Measurements from ENCODE around the gene ADCY4.

ADCY4 gene

GRCh38 chr14:24366721-24367513 lies 32.0 kb upstream of the ADCY4 start:
- DNase-seq, result peak in 2 of 3 donors; percentile 34 to 48
- Histone ChIP-seq H3K4me1 (ENCODE audit: control extremely low read depth in 1 of 4, control insufficient read depth in 4 of 4, insufficient read depth in 4 of 4, low read length in 3 of 4) (peaks cover 0 to 33% (median 32%) of the 10 kb centered on the region in 4 experiments), H3K36me3 (ENCODE audit: control insufficient read depth in 4 of 4, insufficient read depth in 4 of 4, low read length in 3 of 4) (no peaks in the 10 kb centered on the region), H3K27me3 (replicated peaks in 2 of 5; ENCODE audit: control insufficient read depth in 4 of 5, insufficient read depth in 5 of 5, low read length in 4 of 5) (peaks cover 0 to 23% (median 6%) of the 10 kb centered on the region in 5 experiments), H3K9me3 (ENCODE audit: control extremely low read depth in 1 of 5, control insufficient read depth in 4 of 5, insufficient read depth in 2 of 5, low read depth in 1 of 5, low read length in 4 of 5) (no peaks in the 10 kb centered on the region), H3K27ac (ENCODE audit: insufficient read depth in 1 of 2, low read depth in 1 of 2, low read length in 2 of 2, poor library complexity in 1 of 2, severe bottlenecking in 2 of 2) (no peak overlapping the region), H3K4me3 (ENCODE audit: control insufficient read depth in 1 of 7, extremely low read depth in 1 of 7, insufficient read depth in 4 of 7, low read depth in 2 of 7, low read length in 6 of 7) (peak overlapping the region in 6 of 7 experiments; percentile 23 to 69 (median 46))
- ChIA-PET POLR2A (interaction anchor here (1.0 to 2.4 kb wide), 3 partner anchors 63 to 69 kb away, joined by 4 to 7 read pairs (median 6); partner anchors contain the start of genes CBLN3 and KHNYN), CTCF (interaction anchor here (0.7 to 2.3 kb wide), 17 partner anchors 10 to 70 kb away, joined by 3 to 81 read pairs (median 12); partner anchors contain the start of genes ADCY4, CBLN3, KHNYN and NYNRIN)
- 4% methylated on average over 18 of the region's 40 CpGs for WGBS (ENCODE audit: insufficient coverage)

DNA sequence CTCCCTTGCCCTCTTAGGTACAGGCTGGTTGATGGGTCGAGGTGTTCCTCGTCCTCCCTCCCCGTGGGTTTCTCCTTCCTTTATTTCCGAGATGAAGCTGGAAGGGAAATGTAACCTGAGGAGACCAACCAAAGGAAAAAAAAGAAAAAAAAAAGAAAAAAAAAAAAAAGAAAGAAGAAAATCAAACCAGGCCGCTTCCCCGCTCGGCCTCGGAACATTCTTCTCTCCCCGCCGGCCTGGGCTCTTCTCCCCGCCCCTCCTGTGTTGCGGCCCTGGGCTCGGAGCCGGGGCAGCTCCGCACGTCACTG lies 31.5 kb upstream of the ADCY4 start:
- ChIA-PET CTCF (interaction anchor here (0.7 to 2.3 kb wide), 22 partner anchors 10 to 124 kb away, joined by 3 to 81 read pairs (median 11); partner anchors contain the start of genes ADCY4, CBLN3, KHNYN and NYNRIN), POLR2A (interaction anchor here (1.0 to 2.4 kb wide), 3 partner anchors 64 to 70 kb away, joined by 4 to 7 read pairs (median 6); partner anchors contain the start of genes CBLN3 and KHNYN)
- Histone ChIP-seq H3K4me1 (ENCODE audit: control extremely low read depth in 1 of 4, control insufficient read depth in 4 of 4, insufficient read depth in 4 of 4, low read length in 3 of 4) (peaks cover 0 to 33% (median 32%) of the 10 kb centered on the region in 4 experiments), H3K27me3 (replicated peaks in 2 of 5; ENCODE audit: control insufficient read depth in 4 of 5, insufficient read depth in 5 of 5, low read length in 4 of 5) (peaks cover 0 to 23% (median 6%) of the 10 kb centered on the region in 5 experiments), H3K36me3 (ENCODE audit: control insufficient read depth in 4 of 4, insufficient read depth in 4 of 4, low read length in 3 of 4) (no peaks in the 10 kb centered on the region), H3K27ac (ENCODE audit: insufficient read depth in 1 of 2, low read depth in 1 of 2, low read length in 2 of 2, poor library complexity in 1 of 2, severe bottlenecking in 2 of 2) (no peak overlapping the region), H3K9me3 (ENCODE audit: control extremely low read depth in 1 of 5, control insufficient read depth in 4 of 5, insufficient read depth in 2 of 5, low read depth in 1 of 5, low read length in 4 of 5) (no peaks in the 10 kb centered on the region), H3K4me3 (ENCODE audit: control insufficient read depth in 1 of 7, extremely low read depth in 1 of 7, insufficient read depth in 4 of 7, low read depth in 2 of 7, low read length in 6 of 7) (peak overlapping the region in 4 of 7 experiments; percentile 23 to 69 (median 57))
- WGBS (ENCODE audit: insufficient coverage), result 0% methylated on average over 3 of the region's 16 CpGs
- DNase-seq, result no peak

- CTCF ChIA-PET, result interaction anchor here (0.7 to 2.3 kb wide), 33 partner anchors 10 to 150 kb away, joined by 3 to 81 read pairs (median 5); partner anchors contain the start of genes ADCY4, CBLN3, KHNYN and MDP1
- POLR2A ChIA-PET, result interaction anchor here (0.7 to 2.4 kb wide), 5 partner anchors 24 to 71 kb away, joined by 4 to 8 read pairs (median 6); partner anchors contain the start of genes CBLN3 and KHNYN
- Histone ChIP-seq H3K4me3 (ENCODE audit: control insufficient read depth in 1 of 7, extremely low read depth in 1 of 7, insufficient read depth in 4 of 7, low read depth in 2 of 7, low read length in 6 of 7) (peak overlapping the region in 1 of 7 experiments; percentile 69), H3K9me3 (ENCODE audit: control extremely low read depth in 1 of 5, control insufficient read depth in 4 of 5, insufficient read depth in 2 of 5, low read depth in 1 of 5, low read length in 4 of 5) (no peaks in the 10 kb centered on the region), H3K4me1 (ENCODE audit: control extremely low read depth in 1 of 4, control insufficient read depth in 4 of 4, insufficient read depth in 4 of 4, low read length in 3 of 4) (peaks cover 0 to 33% (median 32%) of the 10 kb centered on the region in 4 experiments), H3K36me3 (ENCODE audit: control insufficient read depth in 4 of 4, insufficient read depth in 4 of 4, low read length in 3 of 4) (no peaks in the 10 kb centered on the region), H3K27me3 (replicated peaks in 2 of 5; ENCODE audit: control insufficient read depth in 4 of 5, insufficient read depth in 5 of 5, low read length in 4 of 5) (peaks cover 0 to 23% (median 6%) of the 10 kb centered on the region in 5 experiments), H3K27ac (ENCODE audit: insufficient read depth in 1 of 2, low read depth in 1 of 2, low read length in 2 of 2, poor library complexity in 1 of 2, severe bottlenecking in 2 of 2) (no peak overlapping the region)
- DNase-seq, result peak; percentile 95 to 98 (median 97)
- 1% methylated on average over 17 of the region's 28 CpGs for WGBS (ENCODE audit: insufficient coverage)
These were observed 30.9 kb upstream of the ADCY4 start for GRCh38 chr14:24365600-24366412.

- Histone ChIP-seq H3K36me3 (ENCODE audit: control insufficient read depth in 4 of 4, insufficient read depth in 4 of 4, low read length in 3 of 4) (no peaks in the 10 kb centered on the region), H3K4me1 (ENCODE audit: control extremely low read depth in 1 of 4, control insufficient read depth in 4 of 4, insufficient read depth in 4 of 4, low read length in 3 of 4) (peaks cover 0 to 33% (median 32%) of the 10 kb centered on the region in 4 experiments), H3K27me3 (replicated peaks in 2 of 5; ENCODE audit: control insufficient read depth in 4 of 5, insufficient read depth in 5 of 5, low read length in 4 of 5) (peaks cover 0 to 23% (median 6%) of the 10 kb centered on the region in 5 experiments), H3K27ac (ENCODE audit: insufficient read depth in 1 of 2, low read depth in 1 of 2, low read length in 2 of 2, poor library complexity in 1 of 2, severe bottlenecking in 2 of 2) (no peak overlapping the region), H3K4me3 (ENCODE audit: control insufficient read depth in 1 of 7, extremely low read depth in 1 of 7, insufficient read depth in 4 of 7, low read depth in 2 of 7, low read length in 6 of 7) (no peak overlapping the region), H3K9me3 (ENCODE audit: control extremely low read depth in 1 of 5, control insufficient read depth in 4 of 5, insufficient read depth in 2 of 5, low read depth in 1 of 5, low read length in 4 of 5) (peaks cover 0 to 2% (median 0%) of the 10 kb centered on the region in 5 experiments)
- POLR2A ChIA-PET, result interaction anchor here (2.4 kb wide), 1 partner anchor 65 kb away, joined by 7 read pairs; the partner anchor contains the start of genes CBLN3 and KHNYN
- WGBS (ENCODE audit: insufficient coverage), result 83% methylated on average over 1 of the region's 1 CpG
- no peak for DNase-seq
- CTCF ChIA-PET, result interaction anchor here (0.7 to 2.3 kb wide), 25 partner anchors 11 to 149 kb away, joined by 3 to 81 read pairs (median 10); partner anchors contain the start of genes ADCY4, CBLN3, KHNYN and MDP1
These were observed 30.0 kb upstream of the ADCY4 start for GRCh38 chr14:24364841-24365240.

- Histone ChIP-seq H3K4me3 (ENCODE audit: control insufficient read depth in 1 of 7, extremely low read depth in 1 of 7, insufficient read depth in 4 of 7, low read depth in 2 of 7, low read length in 6 of 7) (no peak overlapping the region), H3K27ac (ENCODE audit: insufficient read depth in 1 of 2, low read depth in 1 of 2, low read length in 2 of 2, poor library complexity in 1 of 2, severe bottlenecking in 2 of 2) (no peak overlapping the region), H3K4me1 (ENCODE audit: control extremely low read depth in 1 of 4, control insufficient read depth in 4 of 4, insufficient read depth in 4 of 4, low read length in 3 of 4) (peaks cover 0 to 27% (median 22%) of the 10 kb centered on the region in 4 experiments), H3K27me3 (replicated peaks in 2 of 5; ENCODE audit: control insufficient read depth in 4 of 5, insufficient read depth in 5 of 5, low read length in 4 of 5) (peaks cover 0 to 23% (median 6%) of the 10 kb centered on the region in 5 experiments), H3K9me3 (ENCODE audit: control extremely low read depth in 1 of 5, control insufficient read depth in 4 of 5, insufficient read depth in 2 of 5, low read depth in 1 of 5, low read length in 4 of 5) (peaks cover 0 to 2% (median 0%) of the 10 kb centered on the region in 5 experiments), H3K36me3 (ENCODE audit: control insufficient read depth in 4 of 4, insufficient read depth in 4 of 4, low read length in 3 of 4) (no peaks in the 10 kb centered on the region)
- ChIA-PET CTCF (interaction anchor here (1.0 to 8.8 kb wide), 12 partner anchors 12 to 70 kb away, joined by 3 to 130 read pairs (median 5); partner anchors contain the start of genes ADCY4, CBLN3 and KHNYN), POLR2A (no interaction called here)
- 98% methylated on average over 5 of the region's 5 CpGs for WGBS (ENCODE audit: insufficient coverage)
- no peak for DNase-seq
These were observed 28.5 kb upstream of the ADCY4 start for GRCh38 chr14:24363401-24363800.

DNA sequence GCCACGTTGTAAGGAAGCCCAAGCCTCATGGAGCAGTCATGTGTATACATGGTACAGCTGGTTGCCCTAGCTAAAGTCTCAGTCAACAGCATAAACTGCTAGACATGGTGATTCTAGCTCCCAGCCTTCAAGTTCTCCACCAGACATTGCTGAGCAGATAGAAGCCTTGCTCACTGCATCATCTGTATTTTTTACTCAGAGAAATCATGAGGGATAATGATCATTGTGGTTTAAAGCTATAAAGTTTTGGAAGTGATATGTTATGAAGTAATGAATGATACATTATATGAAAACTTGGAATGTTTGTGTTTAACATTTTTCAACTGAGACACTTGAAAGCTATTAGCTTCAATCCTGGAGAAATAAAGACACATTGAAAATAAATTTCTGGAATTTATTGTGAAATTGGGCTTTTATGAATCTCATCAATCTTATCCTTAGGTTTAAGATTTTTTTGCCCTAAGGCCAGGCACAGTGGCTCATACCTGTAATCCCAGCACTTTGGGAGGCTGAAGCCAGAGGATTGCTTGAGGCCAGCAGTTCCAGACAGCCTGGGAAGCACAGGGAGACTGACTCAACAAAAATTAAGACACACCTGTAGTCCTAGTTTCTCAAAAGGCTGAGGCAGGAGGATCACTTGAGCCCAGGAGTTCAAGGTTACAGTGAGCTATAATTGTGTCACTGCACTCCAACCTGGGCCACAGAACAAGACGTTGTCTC lies 27.5 kb upstream of the ADCY4 start:
- Histone ChIP-seq H3K27me3 (replicated peaks in 2 of 5; ENCODE audit: control insufficient read depth in 4 of 5, insufficient read depth in 5 of 5, low read length in 4 of 5) (peaks cover 0 to 16% (median 4%) of the 10 kb centered on the region in 5 experiments), H3K9me3 (ENCODE audit: control extremely low read depth in 1 of 5, control insufficient read depth in 4 of 5, insufficient read depth in 2 of 5, low read depth in 1 of 5, low read length in 4 of 5) (peaks cover 0 to 2% (median 0%) of the 10 kb centered on the region in 5 experiments), H3K36me3 (ENCODE audit: control insufficient read depth in 4 of 4, insufficient read depth in 4 of 4, low read length in 3 of 4) (no peaks in the 10 kb centered on the region), H3K4me1 (ENCODE audit: control extremely low read depth in 1 of 4, control insufficient read depth in 4 of 4, insufficient read depth in 4 of 4, low read length in 3 of 4) (peaks cover 0 to 17% (median 14%) of the 10 kb centered on the region in 4 experiments), H3K27ac (ENCODE audit: insufficient read depth in 1 of 2, low read depth in 1 of 2, low read length in 2 of 2, poor library complexity in 1 of 2, severe bottlenecking in 2 of 2) (no peak overlapping the region), H3K4me3 (ENCODE audit: control insufficient read depth in 1 of 7, extremely low read depth in 1 of 7, insufficient read depth in 4 of 7, low read depth in 2 of 7, low read length in 6 of 7) (no peak overlapping the region)
- ChIA-PET POLR2A (interaction anchor here (0.8 to 1.4 kb wide), 2 partner anchors 69 to 77 kb away, joined by 3 to 5 read pairs; no protein-coding TSS in a partner anchor), CTCF (interaction anchor here (0.7 to 8.8 kb wide), 18 partner anchors 9 to 124 kb away, joined by 3 to 130 read pairs (median 4); partner anchors contain the start of genes ADCY4, CBLN3 and KHNYN)
- WGBS (ENCODE audit: insufficient coverage), result 90% methylated on average over 1 of the region's 2 CpGs
- no peak for DNase-seq

Data from common myeloid progenitor, CD34-positive (primary cell).